ENCODE data around the gene RND3. TPM values are rescaled to one million over a fixed set of nuclear protein-coding genes. Genes with fewer than 3 reads are reported as not detected.

The RND3 gene
- total RNA-seq, 2 experiments from 2014 or later = not detected

DNA sequence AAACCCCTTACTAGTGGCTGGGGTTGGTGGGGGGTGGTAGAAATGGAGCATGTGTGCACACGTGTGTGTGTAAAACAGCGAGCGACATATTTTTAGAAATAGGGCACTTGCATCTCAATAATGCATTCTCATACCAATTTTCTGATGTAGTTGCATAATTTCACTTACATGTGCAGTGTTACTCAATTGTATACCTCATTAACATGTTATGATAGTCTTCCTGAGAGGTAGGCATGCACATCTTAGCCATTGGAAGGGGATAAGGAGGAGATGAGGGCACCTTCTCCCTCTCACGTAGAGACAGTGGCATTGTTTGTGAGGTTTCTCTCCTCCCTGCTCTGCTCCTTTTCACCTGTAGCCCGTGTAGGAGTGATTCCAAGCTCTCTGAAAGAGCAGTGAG is 44.6 kb upstream of the RND3 start:
- Mint-ChIP-seq H3K36me3 (ENCODE audit: low read depth) (no peaks in the 10 kb centered on the region), H3K27me3 (no peaks in the 10 kb centered on the region), H3K4me1 (ENCODE audit: low read depth) (no peaks in the 10 kb centered on the region), H3K4me3 (no peak overlapping the region), H3K27ac (no peak overlapping the region), H3K9me3 (no peaks in the 10 kb centered on the region)
- POLR2A ChIA-PET = no interaction called here
- Histone ChIP-seq H3K4me3 (ENCODE audit: low read length) (no peak overlapping the region), H3K9me3 (ENCODE audit: control insufficient read depth in 1 of 2, insufficient read depth in 1 of 2, low read length in 2 of 2) (peaks cover 0 to 4% of the 10 kb centered on the region in 2 experiments), H3K36me3 (ENCODE audit: insufficient read depth, low read length) (no peaks in the 10 kb centered on the region), H3K27me3 (ENCODE audit: control insufficient read depth in 1 of 2, insufficient read depth in 2 of 2, low read length in 2 of 2) (no peaks in the 10 kb centered on the region), H3K27ac (ENCODE audit: low read depth in 1 of 2, low read length in 2 of 2) (no peak overlapping the region), H3K4me1 (ENCODE audit: insufficient read depth, low read length) (no peaks in the 10 kb centered on the region)
- ATAC-seq (ENCODE audit: poor library complexity) (no peak), DNase-seq (no peak)
- intact Hi-C loops (cut with DNase I, micrococcal nuclease) = no loop called here
- CTCF ChIA-PET = no interaction called here
- TF ChIP-seq, protein P1, sequence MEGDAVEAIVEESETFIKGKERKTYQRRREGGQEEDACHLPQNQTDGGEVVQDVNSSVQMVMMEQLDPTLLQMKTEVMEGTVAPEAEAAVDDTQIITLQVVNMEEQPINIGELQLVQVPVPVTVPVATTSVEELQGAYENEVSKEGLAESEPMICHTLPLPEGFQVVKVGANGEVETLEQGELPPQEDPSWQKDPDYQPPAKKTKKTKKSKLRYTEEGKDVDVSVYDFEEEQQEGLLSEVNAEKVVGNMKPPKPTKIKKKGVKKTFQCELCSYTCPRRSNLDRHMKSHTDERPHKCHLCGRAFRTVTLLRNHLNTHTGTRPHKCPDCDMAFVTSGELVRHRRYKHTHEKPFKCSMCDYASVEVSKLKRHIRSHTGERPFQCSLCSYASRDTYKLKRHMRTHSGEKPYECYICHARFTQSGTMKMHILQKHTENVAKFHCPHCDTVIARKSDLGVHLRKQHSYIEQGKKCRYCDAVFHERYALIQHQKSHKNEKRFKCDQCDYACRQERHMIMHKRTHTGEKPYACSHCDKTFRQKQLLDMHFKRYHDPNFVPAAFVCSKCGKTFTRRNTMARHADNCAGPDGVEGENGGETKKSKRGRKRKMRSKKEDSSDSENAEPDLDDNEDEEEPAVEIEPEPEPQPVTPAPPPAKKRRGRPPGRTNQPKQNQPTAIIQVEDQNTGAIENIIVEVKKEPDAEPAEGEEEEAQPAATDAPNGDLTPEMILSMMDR (IDR thresholded peaks at IDR 0.05) = no peak

DNA sequence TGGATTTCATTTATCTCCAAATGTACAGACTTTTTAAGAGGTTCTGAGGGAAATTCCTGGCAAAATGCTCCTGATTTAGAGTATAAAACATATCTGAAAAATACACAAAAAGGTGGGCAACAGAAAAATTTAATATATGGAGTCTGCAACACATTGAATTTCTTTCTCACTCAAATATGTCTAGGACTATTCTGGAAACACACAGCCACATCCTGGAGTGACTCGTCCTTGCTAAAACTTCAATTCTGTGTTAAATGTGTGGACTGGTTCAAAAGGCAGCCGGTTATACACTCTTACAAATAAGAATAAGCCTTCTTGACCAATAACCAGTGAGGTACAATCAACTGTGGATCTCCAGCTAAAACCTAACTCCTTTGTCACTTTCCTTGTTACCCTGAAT is 44.1 kb upstream of the RND3 start:
- H3K27ac Mint-ChIP-seq = no peak overlapping the region
- peaks cover 0 to 4% of the 10 kb centered on the region in 2 experiments for H3K9me3 ChIP-seq (ENCODE audit: control insufficient read depth in 1 of 2, insufficient read depth in 1 of 2, low read length in 2 of 2)

DNA sequence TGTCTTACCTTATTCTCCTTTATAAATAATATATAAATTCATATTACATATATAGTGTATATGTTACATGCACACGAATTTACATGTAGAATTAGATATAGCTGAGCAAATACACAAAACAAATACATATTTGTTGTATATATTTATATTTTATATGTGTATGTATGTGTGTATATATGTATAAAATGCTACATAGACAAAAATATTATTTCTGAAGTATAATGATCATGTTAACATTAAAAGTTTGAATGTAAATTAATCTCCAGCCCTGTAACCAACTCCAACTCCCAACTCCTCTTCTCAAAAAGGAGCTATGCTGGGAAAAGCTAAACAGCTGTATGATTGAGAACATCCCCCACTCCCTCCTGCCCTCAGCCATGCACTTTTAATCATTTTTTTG is 42.7 kb upstream of the RND3 start:
- TF ChIP-seq, protein P1 (IDR thresholded peaks at IDR 0.05) = no peak
- H3K9me3 ChIP-seq (ENCODE audit: control insufficient read depth in 1 of 2, insufficient read depth in 1 of 2, low read length in 2 of 2) = peaks cover 0 to 4% of the 10 kb centered on the region in 2 experiments
- Mint-ChIP-seq H3K4me3 (no peak overlapping the region), H3K27ac (no peak overlapping the region), H3K36me3 (ENCODE audit: low read depth) (no peaks in the 10 kb centered on the region), H3K9me3 (no peaks in the 10 kb centered on the region), H3K4me1 (ENCODE audit: low read depth) (no peaks in the 10 kb centered on the region), H3K27me3 (no peaks in the 10 kb centered on the region)
- no peaks in the 10 kb centered on the region for H3K27me3 ChIP-seq (ENCODE audit: control insufficient read depth in 1 of 2, insufficient read depth in 2 of 2, low read length in 2 of 2)
- H3K36me3 ChIP-seq (ENCODE audit: insufficient read depth, low read length) = no peaks in the 10 kb centered on the region
- H3K4me3 ChIP-seq (ENCODE audit: low read length) = no peak overlapping the region
- ChIA-PET POLR2A (no interaction called here), CTCF (no interaction called here)
- H3K27ac ChIP-seq (ENCODE audit: low read depth in 1 of 2, low read length in 2 of 2) = no peak overlapping the region
- no peak for DNase-seq
- H3K4me1 ChIP-seq (ENCODE audit: insufficient read depth, low read length) = no peaks in the 10 kb centered on the region
- no peak for ATAC-seq (ENCODE audit: poor library complexity)
- intact Hi-C loops (cut with DNase I, micrococcal nuclease) = no loop called here

More for the DNA sequence above, 44.1 kb upstream of the RND3 start:
- ChIA-PET CTCF (no interaction called here), POLR2A (no interaction called here)
- H3K4me3 Mint-ChIP-seq = no peak overlapping the region
- Histone ChIP-seq H3K4me3 (ENCODE audit: low read length) (no peak overlapping the region), H3K27ac (ENCODE audit: low read depth in 1 of 2, low read length in 2 of 2) (no peak overlapping the region), H3K36me3 (ENCODE audit: insufficient read depth, low read length) (no peaks in the 10 kb centered on the region), H3K4me1 (ENCODE audit: insufficient read depth, low read length) (no peaks in the 10 kb centered on the region), H3K27me3 (ENCODE audit: control insufficient read depth in 1 of 2, insufficient read depth in 2 of 2, low read length in 2 of 2) (no peaks in the 10 kb centered on the region)
- ATAC-seq (ENCODE audit: poor library complexity) (no peak), DNase-seq (no peak)
- H3K27me3 Mint-ChIP-seq = no peaks in the 10 kb centered on the region
- H3K4me1 Mint-ChIP-seq (ENCODE audit: low read depth) = no peaks in the 10 kb centered on the region
- TF ChIP-seq, protein P1 (IDR thresholded peaks at IDR 0.05) = no peak
- H3K36me3 Mint-ChIP-seq (ENCODE audit: low read depth) = no peaks in the 10 kb centered on the region
- intact Hi-C loops (cut with DNase I, micrococcal nuclease) = no loop called here
- no peaks in the 10 kb centered on the region for H3K9me3 Mint-ChIP-seq
